Measurements from ENCODE around the gene ATP6V0A1.

GRCh38 chr17:42559075-42559474, 100.4 kb downstream of the ATP6V0A1 start:
- no peak for TF ChIP-seq CTCF (IDR thresholded peaks at IDR 0.05; ENCODE audit: extremely low read depth in 1 of 2, insufficient read depth in 1 of 2, low read depth in 1 of 2, low read length in 2 of 2)
- no peak for TF ChIP-seq MAX (IDR thresholded peaks at IDR 0.05; ENCODE audit: insufficient read depth, insufficient read length)
- TF ChIP-seq EZH2 (IDR thresholded peaks at IDR 0.05; ENCODE audit: borderline replicate concordance, low read depth, low read length, severe bottlenecking) = no peak
- TF ChIP-seq POLR2AphosphoS5 (IDR thresholded peaks at IDR 0.05; ENCODE audit: insufficient read depth, low read depth, low read length) = no peak

All from endothelial cell of umbilical vein (primary cell).